ENCODE data around the gene C1orf159. TPM values are rescaled to one million over a fixed set of nuclear protein-coding genes. Genes with fewer than 3 reads are reported as not detected.

Gene C1orf159
- total and polyA plus RNA-seq, 10 of the 15 experiments (the other 5 are each of a cell fraction or from before 2014, with no cell fraction given) = 0.11 to 23.4 (median 8.0) TPM

GRCh38 chr1:1115786-1116700 lies at the start of gene C1orf159 (continued):
- TF ChIP-seq FOS (IDR thresholded peaks at IDR 0.05; ENCODE audit: borderline replicate concordance, extremely low read depth, insufficient read length) (no peak), GATAD2B (conservative IDR thresholded peaks at IDR 0.05; ENCODE audit: low read depth) (peak; percentile 71), MEF2A (IDR thresholded peaks at IDR 0.05; ENCODE audit: insufficient read depth, low read depth, low read length) (no peak), PRDM15 (CRISPR knock-in tag; IDR thresholded peaks at IDR 0.05) (no peak), MEF2B (IDR thresholded peaks at IDR 0.05; ENCODE audit: partially characterized antibody, poor library complexity, severe bottlenecking) (peak; percentile 75), TARDBP (IDR thresholded peaks at IDR 0.05; ENCODE audit: borderline replicate concordance) (peak; percentile 86), BRCA1 (IDR thresholded peaks at IDR 0.05; ENCODE audit: low read depth, low read length) (no peak), ZNF384 (IDR thresholded peaks at IDR 0.05; ENCODE audit: borderline replicate concordance, low read depth, low read length) (no peak), NFXL1 (IDR thresholded peaks at IDR 0.05; ENCODE audit: borderline replicate concordance) (no peak), JUND (IDR thresholded peaks at IDR 0.05; ENCODE audit: low read depth, low read length) (0 out of 2 replicates have a peak, but pooled peaks have one; percentile 28), SIX5 (IDR thresholded peaks at IDR 0.05; ENCODE audit: low read depth, low read length, severe bottlenecking) (peak; percentile 98), ATF7 (IDR thresholded peaks at IDR 0.05; ENCODE audit: low read depth) (no peak), SMARCA5 (IDR thresholded peaks at IDR 0.05) (0 out of 2 replicates have a peak, but pooled peaks have one; percentile 37), CTCF (IDR thresholded peaks at IDR 0.05 in 2 of 3, conservative IDR thresholded peaks at IDR 0.05 in 1 of 3; ENCODE audit: control insufficient read depth in 2 of 3, extremely low read depth in 1 of 3, insufficient read depth in 1 of 3, low read depth in 3 of 3, low read length in 3 of 3) (no peak), ZNF207 (IDR thresholded peaks at IDR 0.05; ENCODE audit: borderline replicate concordance) (peak; percentile 53; the same call in 1 of the 2 replicates), ZBED1 (IDR thresholded peaks at IDR 0.05; ENCODE audit: borderline replicate concordance) (no peak), HDAC6 (IDR thresholded peaks at IDR 0.05; ENCODE audit: unreplicated experiment) (no peak), SP1 (IDR thresholded peaks at IDR 0.05; ENCODE audit: low read depth, low read length) (no peak), RELA (IDR thresholded peaks at IDR 0.05; ENCODE audit: borderline replicate concordance, partially characterized antibody) (peak; percentile 73), SKIL (IDR thresholded peaks at IDR 0.05; ENCODE audit: low read depth, poor library complexity, severe bottlenecking) (no peak), STAT1 (conservative IDR thresholded peaks at IDR 0.05) (no peak), TCF12 (IDR thresholded peaks at IDR 0.05; ENCODE audit: low read depth, low read length) (no peak), KAT2A (conservative IDR thresholded peaks at IDR 0.05; ENCODE audit: control insufficient read depth, low read depth, low read length) (no peak)

Measured in GM12878 (cell line).